H1 (cell line): ENCODE measurements around the gene SIDT1. TPM values are rescaled to one million over a fixed set of nuclear protein-coding genes. Genes with fewer than 3 reads are reported as not detected.

Experiments
- CTCF ChIA-PET: fragments of 300-600 bp; sonication (Branson Sonifier 250); formaldehyde crosslinking; loops from one replicate; lab custom pipeline; 2021; ENCODE audit not compliant: partially characterized antibody; lab: Charles Lee
- POLR2A ChIA-PET: fragments of 300-600 bp; sonication (Branson Sonifier 250); formaldehyde crosslinking; loops from one replicate; lab custom pipeline; 2021; ENCODE audit warnings: inconsistent platforms; ENCODE audit not compliant: partially characterized antibody; lab: Charles Lee
- DNase-seq, 2 experiments: peaks; one replicate each; pipeline versions ENCODE4 v3.0.0 to v3.0.0-alpha.2; 2010 to 2022; ENCODE audit warnings: low spot score in 2 of 2, low read depth in 1 of 2, mixed read lengths in 1 of 2
- FAIRE-seq: peaks from 2 replicates; lab custom pipeline; 2011; peaks lifted over from hg19 to GRCh38; lab: Jason Lieb, UNC
- H2AFZ ChIP-seq: 2 replicates; pipeline ENCODE4 v1.8.1; 2012; ENCODE audit warnings: low read length, inconsistent platforms
- H2AK5ac ChIP-seq: 2 replicates; pipeline ENCODE4 v1.6.1; 2013; ENCODE audit warnings: low read depth, low read length
- H2BK120ac ChIP-seq: replicated peaks from 2 replicates; pipeline ENCODE3; 2013; ENCODE audit warnings: low read depth, low read length, inconsistent platforms
- H2BK12ac ChIP-seq: 2 replicates; pipeline ENCODE4 v1.6.1; 2013; ENCODE audit warnings: low read depth, low read length
- H2BK15ac ChIP-seq: 2 replicates; pipeline ENCODE4 v1.6.1; 2013; ENCODE audit warnings: low read length
- H2BK20ac ChIP-seq: 2 replicates; pipeline ENCODE4 v1.6.1; 2013; ENCODE audit warnings: low read length
- H2BK5ac ChIP-seq: 2 replicates; pipeline ENCODE4 v1.6.1; 2013; ENCODE audit warnings: low read depth, low read length
- H3K14ac ChIP-seq: 2 replicates; pipeline ENCODE4 v1.6.1; 2013; ENCODE audit warnings: inconsistent platforms; ENCODE audit not compliant: insufficient read length
- H3K18ac ChIP-seq: 2 replicates; pipeline ENCODE4 v1.6.1; 2013; ENCODE audit warnings: low read length; ENCODE audit errors: extremely low read depth
- H3K23ac ChIP-seq: 2 replicates; pipeline ENCODE4 v1.6.1; 2013; ENCODE audit warnings: inconsistent platforms; ENCODE audit not compliant: insufficient read length
- H3K23me2 ChIP-seq: 2 replicates; pipeline ENCODE4 v1.6.1; 2013; ENCODE audit warnings: low read depth, low read length
- H3K27ac ChIP-seq: 2 replicates; pipeline ENCODE4 v1.6.1; 2011; ENCODE audit warnings: low read depth, low read length, inconsistent platforms
- H3K27me3 ChIP-seq, 4 experiments: replicated peaks in 1 of 4; 1 replicate in 1 of 4; 2 replicates in 3 of 4; pipeline versions ENCODE4 v1.6.1 to v1.8.1; 2011 to 2013; ENCODE audit warnings: low read length in 3 of 4, mild to moderate bottlenecking in 3 of 4, inconsistent platforms in 2 of 4, mixed read lengths in 2 of 4, moderate library complexity in 1 of 4; ENCODE audit not compliant: control insufficient read depth in 3 of 4, insufficient read depth in 3 of 4; ENCODE audit errors: extremely low read depth in 1 of 4
- H3K36me3 ChIP-seq, 4 experiments: 2 replicates each; pipeline versions ENCODE4 v1.6.1 to v1.8.1; 2011 to 2013; ENCODE audit warnings: mild to moderate bottlenecking in 4 of 4, low read length in 3 of 4, moderate library complexity in 2 of 4, control low read depth in 1 of 4, inconsistent platforms in 1 of 4; ENCODE audit not compliant: insufficient read depth in 4 of 4, control insufficient read depth in 2 of 4
- H3K4ac ChIP-seq: replicated peaks from 2 replicates; pipeline ENCODE3; 2013; ENCODE audit warnings: low read length, low read depth, mixed read lengths, inconsistent platforms; ENCODE audit not compliant: insufficient read length
- H3K4me1 ChIP-seq, 4 experiments: replicated peaks in 1 of 4; 1 replicate in 1 of 4; 2 replicates in 3 of 4; pipeline versions ENCODE4 v1.6.1 to v1.8.1; 2011 to 2013; ENCODE audit warnings: low read length in 3 of 4, inconsistent platforms in 2 of 4, mixed read lengths in 1 of 4; ENCODE audit not compliant: insufficient read depth in 4 of 4, control insufficient read depth in 3 of 4
- H3K4me2 ChIP-seq, 2 experiments: 2 replicates each; pipeline versions ENCODE4 v1.6.1 to v1.8.1; 2011 to 2013; ENCODE audit warnings: low read depth in 2 of 2, low read length in 2 of 2, control low read depth in 1 of 2, inconsistent platforms in 1 of 2, mild to moderate bottlenecking in 1 of 2; ENCODE audit not compliant: insufficient read depth in 1 of 2
- H3K4me3 ChIP-seq, 4 experiments: fragments of 200-600, 300-600 bp in 1 of 4; sonication (generic), shearing (Covaris generic), sonication (Bioruptor Twin) in 1 of 4; 2 replicates each; pipeline versions ENCODE4 v1.5.1 to v1.8.1; 2011 to 2016; ENCODE audit warnings: low read length in 4 of 4, low read depth in 3 of 4, control low read depth in 2 of 4, inconsistent platforms in 2 of 4, mild to moderate bottlenecking in 2 of 4, mixed read lengths in 1 of 4, moderate library complexity in 1 of 4; ENCODE audit not compliant: insufficient read depth in 2 of 4; ENCODE audit errors: extremely low read depth in 1 of 4
- H3K56ac ChIP-seq: replicated peaks from 2 replicates; pipeline ENCODE3; 2013; ENCODE audit warnings: low read depth, mild to moderate bottlenecking, mixed read lengths, low read length, inconsistent platforms; ENCODE audit not compliant: insufficient read length
- H3K79me1 ChIP-seq: 2 replicates; pipeline ENCODE4 v1.6.1; 2013; ENCODE audit warnings: low read depth, low read length, control low read depth
- H3K79me2 ChIP-seq, 2 experiments: 2 replicates each; pipeline versions ENCODE4 v1.6.1 to v1.8.1; 2012 to 2013; ENCODE audit warnings: low read length in 2 of 2, mild to moderate bottlenecking in 2 of 2, inconsistent platforms in 1 of 2; ENCODE audit not compliant: insufficient read depth in 2 of 2, control insufficient read depth in 1 of 2
- H3K9ac ChIP-seq, 4 experiments: replicated peaks in 1 of 4; 1 replicate in 1 of 4; 2 replicates in 3 of 4; pipeline versions ENCODE4 v1.6.1 to v1.8.1; 2011 to 2013; ENCODE audit warnings: low read depth in 3 of 4, low read length in 3 of 4, control low read depth in 2 of 4, mild to moderate bottlenecking in 2 of 4, moderate library complexity in 2 of 4, inconsistent platforms in 1 of 4; ENCODE audit errors: extremely low read depth in 1 of 4
- H3K9me3 ChIP-seq, 2 experiments: 2 replicates each; pipeline versions ENCODE4 v1.6.1 to v1.8.1; 2012 to 2013; ENCODE audit warnings: mild to moderate bottlenecking in 2 of 2, moderate library complexity in 2 of 2, control low read depth in 1 of 2, inconsistent platforms in 1 of 2, low read depth in 1 of 2, low read length in 1 of 2, mixed read lengths in 1 of 2; ENCODE audit not compliant: insufficient read depth in 2 of 2
- H4K20me1 ChIP-seq, 2 experiments: replicated peaks in 1 of 2; 2 replicates each; pipeline versions ENCODE3 to v1.8.1; 2011 to 2013; ENCODE audit warnings: inconsistent platforms in 2 of 2, low read length in 2 of 2, mild to moderate bottlenecking in 1 of 2; ENCODE audit not compliant: insufficient read depth in 2 of 2, control insufficient read depth in 1 of 2
- H4K5ac ChIP-seq: 2 replicates; pipeline ENCODE4 v1.6.1; 2013; ENCODE audit warnings: low read length, low read depth, mixed read lengths, inconsistent platforms; ENCODE audit not compliant: insufficient read length
- H4K8ac ChIP-seq: 2 replicates; pipeline ENCODE4 v1.8.0; 2013; ENCODE audit warnings: mild to moderate bottlenecking, moderate library complexity, low read length, inconsistent platforms; ENCODE audit not compliant: insufficient read depth; ENCODE audit errors: extremely low read depth
- H4K91ac ChIP-seq: replicated peaks from 2 replicates; pipeline ENCODE3; 2013; ENCODE audit warnings: low read length, mixed read lengths, inconsistent platforms; ENCODE audit not compliant: insufficient read length
- CBX8 ChIP-seq: fragments of 300-800, 300-1000 bp; sonication (generic); IDR thresholded peaks from 2 replicates; pipeline ENCODE4 v1.7.1; 2016; ENCODE audit warnings: low read depth, low read length, borderline replicate concordance
- CHD1 ChIP-seq: IDR thresholded peaks from 2 replicates; pipeline ENCODE4 v1.6.1; 2012; ENCODE audit warnings: low read depth, low read length, improper control_type of control experiment
- CTBP2 ChIP-seq: IDR thresholded peaks from 2 replicates; pipeline ENCODE4 v1.7.0; 2011; ENCODE audit warnings: borderline replicate concordance, mild to moderate bottlenecking, moderate library complexity, mixed read lengths, low read length; ENCODE audit not compliant: insufficient read depth, insufficient read length
- CTCF ChIP-seq, 3 experiments: IDR thresholded peaks; 1 replicate in 2 of 3; 2 replicates in 1 of 3; pipeline versions ENCODE4 v1.5.1 to v1.6.1; 2011; ENCODE audit warnings: low read length in 3 of 3, mild to moderate bottlenecking in 3 of 3, inconsistent platforms in 2 of 3, low read depth in 1 of 3, moderate library complexity in 1 of 3; ENCODE audit not compliant: insufficient read depth in 1 of 3; ENCODE audit errors: control extremely low read depth in 1 of 3
- GTF2F1 ChIP-seq: IDR thresholded peaks from 2 replicates; pipeline ENCODE4 v1.6.1; 2012; ENCODE audit warnings: low read depth, low read length, improper control_type of control experiment, borderline replicate concordance
- SP2 ChIP-seq: IDR thresholded peaks from 2 replicates; pipeline ENCODE4 v1.6.1; 2012; ENCODE audit warnings: mild to moderate bottlenecking, low read length, inconsistent platforms
- SUZ12 ChIP-seq: fragments of 200-600 bp; sonication (generic); IDR thresholded peaks from 2 replicates; pipeline ENCODE4 v1.6.1; 2012; ENCODE audit warnings: mild to moderate bottlenecking, inconsistent platforms, low read length, moderate library complexity, mixed read lengths
- WGBS, 2 experiments: shearing (Covaris generic) in 1 of 2; methylation state at CpG; one replicate each; pipeline versions ENCODE4 v1.1.6 to v1.1.7; 2013 to 2015; ENCODE audit warnings: low lambda C conversion rate in 2 of 2, mixed read lengths in 2 of 2, inconsistent platforms in 1 of 2, low coverage in 1 of 2, missing lambda C conversion rate in 1 of 2; ENCODE audit not compliant: insufficient replicate concordance in 2 of 2, insufficient coverage in 1 of 2, insufficient read length in 1 of 2; ENCODE audit errors: extremely low coverage in 1 of 2, missing lambda C conversion rate in 1 of 2; 5-methylcytosine and 5-hydroxymethylcytosine counted together
- polyA plus RNA-seq, 7 experiments: library from polyadenylated mRNA; depleted of rRNA in 3 of 7; stranded (reverse) in 5 of 7; unstranded in 2 of 7; fragments of >200 nt in 5 of 7; fragments of 200-250 nt in 2 of 7; gene quantifications; 1 replicate in 5 of 7; 2 replicates in 1 of 7; 4 replicates in 1 of 7; pipeline versions ENCODE4 v1.2.1 to v1.2.3, GENCODE V29; 2011 to 2013; ENCODE audit warnings: missing spikeins in 2 of 7, mixed read lengths in 2 of 7
- total RNA-seq: library from RNA; stranded (reverse); fragmentation: NEBNext Ultra II Directional; extraction: Animal tissue kit (Norgen Biotek cat#: 25700); gene quantifications from 2 replicates; pipeline ENCODE4 v1.2.1, GENCODE V29; 2021

SIDT1 gene
- total and polyA plus RNA-seq, 2 of the 8 experiments (the other 6 are each of a cell fraction or from before 2014, with no cell fraction given) = 0.06 TPM; not detected in 1

GRCh38 chr3:113658107-113658506, 125.8 kb downstream of the SIDT1 start:
- H4K8ac ChIP-seq = no peak overlapping the region
- no peak for TF ChIP-seq SUZ12
- TF ChIP-seq CTCF (IDR thresholded peaks at IDR 0.05; ENCODE audit: control extremely low read depth in 1 of 3, insufficient read depth in 1 of 3, low read depth in 1 of 3, low read length in 3 of 3) = no peak
- no peak for TF ChIP-seq CBX8
- no peak for TF ChIP-seq GTF2F1
- no peak for TF ChIP-seq CHD1
- no peak for TF ChIP-seq CTBP2
- TF ChIP-seq SP2 = no peak
- no peak for DNase-seq
- H4K5ac ChIP-seq = no peak overlapping the region
- no peak overlapping the region for H4K91ac ChIP-seq
- H3K79me1 ChIP-seq = no peaks in the 10 kb centered on the region
- no peak overlapping the region for H3K14ac ChIP-seq
- no peak overlapping the region for H3K23ac ChIP-seq
- no peak overlapping the region for H2BK12ac ChIP-seq
- H2BK5ac ChIP-seq = no peak overlapping the region
- no peak for FAIRE-seq
- H3K36me3 ChIP-seq = peaks cover 4 to 17% (median 14%) of the 10 kb centered on the region in 4 experiments; a peak in 7 of 8 replicates
- H3K18ac ChIP-seq = no peak overlapping the region
- no peaks in the 10 kb centered on the region for H3K23me2 ChIP-seq
- H3K9ac ChIP-seq = no peak overlapping the region
- H3K4ac ChIP-seq = no peak overlapping the region
- H3K4me1 ChIP-seq = no peaks in the 10 kb centered on the region
- WGBS, 2 experiments = 82% methylated on average over 3 of the region's 3 CpGs; no CpG with 5 or more reads in 1 of the 2 experiments
- H4K20me1 ChIP-seq = no peaks in the 10 kb centered on the region
- no peak overlapping the region for H3K27ac ChIP-seq
- no peak overlapping the region for H2BK120ac ChIP-seq
- no peaks in the 10 kb centered on the region for H3K27me3 ChIP-seq
- no peak overlapping the region for H2BK20ac ChIP-seq
- H3K9me3 ChIP-seq = no peaks in the 10 kb centered on the region
- no peak overlapping the region for H2AFZ ChIP-seq
- no peak overlapping the region for H3K56ac ChIP-seq
- ChIA-PET CTCF (interaction anchor here (0.9 kb wide), 1 partner anchor 167 kb away, joined by 3 read pairs; no protein-coding TSS in a partner anchor), POLR2A (no interaction called here)
- no peak overlapping the region for H2AK5ac ChIP-seq
- no peak overlapping the region for H2BK15ac ChIP-seq
- no peaks in the 10 kb centered on the region for H3K79me2 ChIP-seq
- no peak overlapping the region for H3K4me2 ChIP-seq
- H3K4me3 ChIP-seq = no peak overlapping the region
